Endothelial cell of umbilical vein (primary cell): Measurements from ENCODE around the gene ANKS1A. TPM values are rescaled to one million over a fixed set of nuclear protein-coding genes. Genes with fewer than 3 reads are reported as not detected.

Experiments
- BruUV-seq: library from RNA; stranded (reverse); fragments of 400-500 nt; replicated peaks from 2 replicates; lab custom pipeline; 2021; lab: Mats Ljungman, UMichigan
- CTCF ChIA-PET: fragments of 300-600, 350-600 bp; sonication (Branson Sonifier 250); formaldehyde crosslinking; loops from one replicate; lab custom pipeline; 2021; ENCODE audit warnings: antibody characterized with exemption, inconsistent platforms; lab: Charles Lee
- POLR2A ChIA-PET: fragments of 300-600, 350-600 bp; sonication (Branson Sonifier 250); formaldehyde crosslinking; loops from one replicate; lab custom pipeline; 2021; ENCODE audit warnings: antibody characterized with exemption, inconsistent platforms; lab: Charles Lee
- DNase-seq: peaks from one replicate; pipeline ENCODE4 v3.0.0-alpha.2; 2011; ENCODE audit warnings: low read depth, low spot score
- FAIRE-seq: peaks from 2 replicates; lab custom pipeline; 2011; peaks lifted over from hg19 to GRCh38; lab: Jason Lieb, UNC
- H2AFZ ChIP-seq: 2 replicates; pipeline ENCODE4 v1.6.0; 2012; ENCODE audit warnings: low read depth, low read length, control low read depth, inconsistent platforms
- H3K27ac ChIP-seq: 2 replicates; pipeline ENCODE4 v1.5.1; 2011; ENCODE audit warnings: low read depth, mild to moderate bottlenecking, control low read depth, low read length, moderate library complexity; ENCODE audit not compliant: insufficient read depth
- H3K27me3 ChIP-seq, 2 experiments: 2 replicates each; pipeline versions ENCODE4 v1.6.0 to v1.6.1; 2011; ENCODE audit warnings: low read length in 2 of 2, mixed read lengths in 1 of 2; ENCODE audit not compliant: control insufficient read depth in 2 of 2, insufficient read depth in 2 of 2
- H3K36me3 ChIP-seq, 2 experiments: 2 replicates in 1 of 2; 3 replicates in 1 of 2; pipeline ENCODE4 v1.5.1; 2011; ENCODE audit warnings: low read length in 2 of 2, mild to moderate bottlenecking in 1 of 2, moderate library complexity in 1 of 2; ENCODE audit not compliant: control insufficient read depth in 2 of 2, insufficient read depth in 2 of 2; ENCODE audit errors: extremely low read depth in 1 of 2
- H3K4me1 ChIP-seq: 3 replicates; pipeline ENCODE4 v1.5.1; 2011; ENCODE audit warnings: mild to moderate bottlenecking, low read length; ENCODE audit not compliant: control insufficient read depth, insufficient read depth; ENCODE audit errors: extremely low read depth
- H3K4me2 ChIP-seq: 2 replicates; pipeline ENCODE4 v1.6.1; 2011; ENCODE audit warnings: low read length, control low read depth, mixed read lengths; ENCODE audit not compliant: insufficient read depth
- H3K4me3 ChIP-seq, 3 experiments: fragments of 200-600 bp in 1 of 3; sonication (generic), shearing (Covaris generic) in 1 of 3; replicated peaks in 1 of 3; 2 replicates each; pipeline ENCODE4 v1.5.1; 2011 to 2016; ENCODE audit warnings: control low read depth in 3 of 3, low read length in 3 of 3, mild to moderate bottlenecking in 2 of 3, inconsistent platforms in 1 of 3, low read depth in 1 of 3, moderate library complexity in 1 of 3; ENCODE audit not compliant: insufficient read depth in 1 of 3
- H3K79me2 ChIP-seq: 2 replicates; pipeline ENCODE4 v1.6.0; 2012; ENCODE audit warnings: low read length, inconsistent platforms; ENCODE audit not compliant: control insufficient read depth, insufficient read depth
- H3K9ac ChIP-seq: replicated peaks from 2 replicates; pipeline ENCODE3; 2011; ENCODE audit warnings: low read length, control low read depth; ENCODE audit not compliant: insufficient read depth; ENCODE audit errors: extremely low read depth
- H3K9me1 ChIP-seq: replicated peaks from 3 replicates; pipeline ENCODE4 v1.6.0; 2011; ENCODE audit warnings: mild to moderate bottlenecking, low read length; ENCODE audit not compliant: control insufficient read depth, insufficient read depth; ENCODE audit errors: extremely low read depth
- H3K9me3 ChIP-seq: replicated peaks from 2 replicates; pipeline ENCODE4 v1.5.1; 2012; ENCODE audit warnings: low read length, inconsistent platforms; ENCODE audit not compliant: control insufficient read depth, insufficient read depth
- H4K20me1 ChIP-seq: replicated peaks from 2 replicates; pipeline ENCODE3; 2011; ENCODE audit warnings: mild to moderate bottlenecking, low read length; ENCODE audit not compliant: control insufficient read depth, insufficient read depth; ENCODE audit errors: extremely low read depth
- CTCF ChIP-seq, 2 donors: IDR thresholded peaks; 1 replicate in 1 of 2; 2 replicates in 1 of 2; pipeline ENCODE4 v1.5.1; 2011; ENCODE audit warnings: low read length in 2 of 2, mild to moderate bottlenecking in 2 of 2, moderate library complexity in 2 of 2, control low read depth in 1 of 2, inconsistent platforms in 1 of 2, low read depth in 1 of 2; ENCODE audit not compliant: insufficient read depth in 1 of 2; ENCODE audit errors: extremely low read depth in 1 of 2
- EZH2 ChIP-seq: IDR thresholded peaks from 2 replicates; pipeline ENCODE4 v1.6.1; 2012; ENCODE audit warnings: borderline replicate concordance, low read depth, mild to moderate bottlenecking, moderate library complexity, low read length, inconsistent platforms; ENCODE audit not compliant: severe bottlenecking
- FOS ChIP-seq: IDR thresholded peaks from 2 replicates; pipeline ENCODE4 v1.6.1; 2011; ENCODE audit warnings: mild to moderate bottlenecking, low read length, moderate library complexity, borderline replicate concordance; ENCODE audit not compliant: insufficient read depth
- GATA2 ChIP-seq: IDR thresholded peaks from 2 replicates; pipeline ENCODE4 v1.7.0; 2011; ENCODE audit warnings: low read depth, mild to moderate bottlenecking, moderate library complexity, mixed read lengths, low read length; ENCODE audit not compliant: insufficient read length, insufficient read depth
- JUN ChIP-seq: IDR thresholded peaks from 2 replicates; pipeline ENCODE4 v1.6.1; 2011; ENCODE audit warnings: borderline replicate concordance, low read depth; ENCODE audit not compliant: insufficient read length, insufficient read depth
- MYC ChIP-seq: IDR thresholded peaks from one replicate; pipeline ENCODE4 v1.6.1; 2011; ENCODE audit warnings: mild to moderate bottlenecking, low read depth, low read length
- POLR2A ChIP-seq: IDR thresholded peaks from 2 replicates; pipeline ENCODE4 v1.6.1; 2012; ENCODE audit warnings: low read depth, mild to moderate bottlenecking, control low read depth, low read length
- POLR2AphosphoS5 ChIP-seq: IDR thresholded peaks from 2 replicates; pipeline ENCODE4 v1.6.1; 2012; ENCODE audit warnings: low read depth, mild to moderate bottlenecking, control low read depth, low read length, moderate library complexity; ENCODE audit not compliant: insufficient read depth
- dilution Hi-C: fragments of 300-500 bp; cut with MboI; formaldehyde crosslinking; loops from one replicate; pipeline ENCODE4 v1.15.0; 2019; ENCODE audit warnings: low sequenced_read_pairs; ENCODE audit not compliant: extremely low pct_ligation_motif_present
- intact Hi-C: fragments of 100-400 bp; cut with micrococcal nuclease; formaldehyde crosslinking; loops from one replicate; pipeline ENCODE4 v1.10.0; 2022
- polyA plus RNA-seq, 4 experiments: library from polyadenylated mRNA; depleted of rRNA in 3 of 4; stranded (reverse) in 3 of 4; unstranded in 1 of 4; fragments of >200 nt; gene quantifications; 2 replicates each; pipeline versions ENCODE4 v1.2.1 to v1.2.3, GENCODE V29; 2011 to 2012; ENCODE audit warnings: missing spikeins in 1 of 4
- total RNA-seq: library from RNA; stranded (reverse); gene quantifications from 2 replicates; pipeline ENCODE4 v1.2.3, GENCODE V29; 2021
- TF ChIP-seq, protein P1 (sequence below): IDR thresholded peaks from 2 replicates; pipeline ENCODE4 v1.6.1; 2011; ENCODE audit not compliant: insufficient read depth, insufficient read length

ANKS1A gene
- total and polyA plus RNA-seq, 2 donors (not counting 3 experiments of a cell fraction or from before 2014, with no cell fraction given): 8.9 to 26.1 TPM

- Histone ChIP-seq H3K27me3 (no peaks in the 10 kb centered on the region), H3K36me3 (no peaks in the 10 kb centered on the region), H3K4me3 (no peak overlapping the region), H3K9me1 (no peaks in the 10 kb centered on the region), H3K4me1 (peaks cover 60% of the 10 kb centered on the region), H2AFZ (no peak overlapping the region), H3K27ac (no peak overlapping the region), H4K20me1 (no peaks in the 10 kb centered on the region), H3K4me2 (no peak overlapping the region), H3K9ac (no peak overlapping the region), H3K79me2 (no peaks in the 10 kb centered on the region), H3K9me3 (no peaks in the 10 kb centered on the region)
- dilution Hi-C loops: no loop called here
- no peak for DNase-seq
- no peak for TF ChIP-seq EZH2
- no peak for TF ChIP-seq JUN
- TF ChIP-seq, protein P1, sequence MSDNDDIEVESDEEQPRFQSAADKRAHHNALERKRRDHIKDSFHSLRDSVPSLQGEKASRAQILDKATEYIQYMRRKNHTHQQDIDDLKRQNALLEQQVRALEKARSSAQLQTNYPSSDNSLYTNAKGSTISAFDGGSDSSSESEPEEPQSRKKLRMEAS: no peak
- no peak for TF ChIP-seq CTCF (IDR thresholded peaks at IDR 0.05; ENCODE audit: extremely low read depth in 1 of 2, insufficient read depth in 1 of 2, low read depth in 1 of 2, low read length in 2 of 2)
- no peak for TF ChIP-seq GATA2
- no peak for TF ChIP-seq MYC
- TF ChIP-seq POLR2A: no peak
- no peak for TF ChIP-seq POLR2AphosphoS5
- TF ChIP-seq FOS: no peak
- POLR2A ChIA-PET: no interaction called here
- FAIRE-seq: no peak
- BruUV-seq: no TSS peak
- intact Hi-C loops: no loop called here
- CTCF ChIA-PET: no interaction called here
Observed at GRCh38 chr6:35021004-35021403, 131.9 kb downstream of the ANKS1A start.
